HEK293 (cell line): ENCODE measurements around the gene SLAMF6.

ENCODE experiments used
- CTCF ChIA-PET: fragments of 350-600 bp; formaldehyde crosslinking; extraction: SDS; loops from one replicate; lab custom pipeline; 2021; ENCODE audit warnings: antibody characterized with exemption; lab: Yijun Ruan, JAX
- POLR2A ChIA-PET: fragments of 300-600 bp; formaldehyde crosslinking; extraction: SDS; loops from one replicate; lab custom pipeline; 2020; ENCODE audit warnings: antibody characterized with exemption, inconsistent platforms; lab: Yijun Ruan, JAX
- H3K27ac ChIP-seq: fragments of 200-500 bp; sonication (Bioruptor generic); 2 replicates; pipeline ENCODE4 v1.5.1; 2014; ENCODE audit warnings: low read depth, low read length, control low read depth, inconsistent platforms; ENCODE audit errors: extremely low read depth
- H3K36me3 ChIP-seq, 2 experiments: fragments of 200-500 bp in 1 of 2; sonication (Bioruptor generic) in 1 of 2; 1 replicate in 1 of 2; 2 replicates in 1 of 2; pipeline ENCODE4 v1.5.1; 2014 to 2017; ENCODE audit warnings: inconsistent platforms in 2 of 2, low read length in 2 of 2; ENCODE audit not compliant: control insufficient read depth in 2 of 2, insufficient read depth in 1 of 2
- H3K4me1 ChIP-seq: fragments of 200-500 bp; sonication (Bioruptor generic); 2 replicates; pipeline ENCODE4 v1.5.1; 2014; ENCODE audit warnings: mild to moderate bottlenecking, low read length, inconsistent platforms; ENCODE audit not compliant: control insufficient read depth, insufficient read depth
- H3K4me3 ChIP-seq: 2 replicates; pipeline ENCODE4 v1.5.1; 2011; ENCODE audit warnings: low read depth, mild to moderate bottlenecking, control low read depth, low read length, moderate library complexity
- H3K9me3 ChIP-seq: fragments of 200-500 bp; sonication (Bioruptor generic); 2 replicates; pipeline ENCODE4 v1.5.1; 2014; ENCODE audit warnings: low read depth, low read length, inconsistent platforms; ENCODE audit not compliant: control insufficient read depth, insufficient read depth
- HIC1 ChIP-seq: fragments of 450-650 bp; formaldehyde crosslinking; IDR thresholded peaks from 2 replicates; pipeline ENCODE4 v1.5.1; 2016; ENCODE audit warnings: missing biosample characterization, missing genetic modification characterization
- KLF1 ChIP-seq: fragments of 450-650 bp; formaldehyde crosslinking; IDR thresholded peaks from 2 replicates; pipeline ENCODE4 v1.5.1; 2016; ENCODE audit warnings: missing biosample characterization, missing genetic modification characterization
- PATZ1 ChIP-seq: fragments of 450-650 bp; formaldehyde crosslinking; IDR thresholded peaks from 2 replicates; pipeline ENCODE4 v1.5.1; 2016; ENCODE audit warnings: missing biosample characterization, missing genetic modification characterization
- REPIN1 ChIP-seq: fragments of 450-650 bp; formaldehyde crosslinking; IDR thresholded peaks from 2 replicates; pipeline ENCODE4 v1.5.1; 2017; ENCODE audit warnings: missing biosample characterization, missing genetic modification characterization, low read depth
- SALL2 ChIP-seq: fragments of 450-650 bp; formaldehyde crosslinking; IDR thresholded peaks from 2 replicates; pipeline ENCODE4 v1.5.0; 2017; ENCODE audit warnings: missing biosample characterization, mild to moderate bottlenecking, missing genetic modification characterization, borderline replicate concordance
- SETDB1 ChIP-seq: IDR thresholded peaks from one replicate; pipeline ENCODE4 v1.6.1; 2017; ENCODE audit warnings: mild to moderate bottlenecking, low read length, moderate library complexity, mixed read lengths; ENCODE audit not compliant: insufficient read length
- ZBTB1 ChIP-seq: fragments of 450-650 bp; formaldehyde crosslinking; IDR thresholded peaks from 2 replicates; pipeline ENCODE4 v1.5.1; 2016; ENCODE audit warnings: missing biosample characterization, missing genetic modification characterization
- ZBTB21 ChIP-seq: fragments of 450-650 bp; formaldehyde crosslinking; IDR thresholded peaks from 2 replicates; pipeline ENCODE4 v1.5.1; 2017; ENCODE audit warnings: missing biosample characterization, missing genetic modification characterization
- ZBTB7A ChIP-seq: fragments of 450-650 bp; formaldehyde crosslinking; IDR thresholded peaks from 2 replicates; pipeline ENCODE4 v1.5.1; 2016; ENCODE audit warnings: low read depth, missing biosample characterization, missing genetic modification characterization
- ZEB2 ChIP-seq: fragments of 450-650 bp; formaldehyde crosslinking; IDR thresholded peaks from 2 replicates; pipeline ENCODE4 v1.5.1; 2016; ENCODE audit warnings: missing biosample characterization, missing genetic modification characterization
- ZFP41 ChIP-seq: fragments of 450-650 bp; formaldehyde crosslinking; IDR thresholded peaks from 2 replicates; pipeline ENCODE4 v1.5.1; 2016; ENCODE audit warnings: missing biosample characterization, missing genetic modification characterization, borderline replicate concordance
- ZNF132 ChIP-seq: fragments of 450-650 bp; formaldehyde crosslinking; IDR thresholded peaks from 2 replicates; pipeline ENCODE4 v1.5.1; 2017; ENCODE audit warnings: missing biosample characterization, missing genetic modification characterization, borderline replicate concordance
- ZNF148 ChIP-seq: fragments of 450-650 bp; formaldehyde crosslinking; IDR thresholded peaks from 2 replicates; pipeline ENCODE4 v1.5.0; 2017; ENCODE audit warnings: missing biosample characterization, missing genetic modification characterization, borderline replicate concordance
- ZNF23 ChIP-seq: fragments of 450-650 bp; formaldehyde crosslinking; IDR thresholded peaks from 2 replicates; pipeline ENCODE4 v1.5.1; 2016; ENCODE audit warnings: missing biosample characterization, missing genetic modification characterization, borderline replicate concordance
- ZNF248 ChIP-seq: fragments of 450-650 bp; formaldehyde crosslinking; IDR thresholded peaks from 2 replicates; pipeline ENCODE4 v1.5.1; 2017; ENCODE audit warnings: missing biosample characterization, missing genetic modification characterization
- ZNF37A ChIP-seq: fragments of 450-650 bp; IDR thresholded peaks from 2 replicates; pipeline ENCODE4 v1.5.1; 2018; ENCODE audit warnings: missing biosample characterization, missing genetic modification characterization
- ZNF555 ChIP-seq: fragments of 450-650 bp; formaldehyde crosslinking; conservative IDR thresholded peaks from 2 replicates; pipeline ENCODE4 v1.5.1; 2017; ENCODE audit warnings: missing biosample characterization, mild to moderate bottlenecking, missing genetic modification characterization, inconsistent platforms
- ZNF600 ChIP-seq: fragments of 450-650 bp; formaldehyde crosslinking; IDR thresholded peaks from 2 replicates; pipeline ENCODE4 v1.5.1; 2016; ENCODE audit warnings: missing biosample characterization, missing genetic modification characterization
- ZNF610 ChIP-seq: fragments of 450-650 bp; formaldehyde crosslinking; IDR thresholded peaks from 2 replicates; pipeline ENCODE4 v1.5.1; 2016; ENCODE audit warnings: missing biosample characterization, missing genetic modification characterization, borderline replicate concordance
- ZNF624 ChIP-seq: fragments of 450-650 bp; formaldehyde crosslinking; IDR thresholded peaks from 2 replicates; pipeline ENCODE4 v1.5.1; 2017; ENCODE audit warnings: missing biosample characterization, missing genetic modification characterization
- ZNF707 ChIP-seq: fragments of 450-650 bp; formaldehyde crosslinking; IDR thresholded peaks from 2 replicates; pipeline ENCODE4 v1.5.1; 2016; ENCODE audit warnings: missing biosample characterization, missing genetic modification characterization
- ZNF843 ChIP-seq: fragments of 450-650 bp; formaldehyde crosslinking; IDR thresholded peaks from 2 replicates; pipeline ENCODE4 v1.5.1; 2016; ENCODE audit warnings: missing biosample characterization, missing genetic modification characterization
- ZSCAN23 ChIP-seq: fragments of 450-650 bp; formaldehyde crosslinking; IDR thresholded peaks from 2 replicates; pipeline ENCODE4 v1.5.1; 2016; ENCODE audit warnings: missing biosample characterization, missing genetic modification characterization

SLAMF6 gene

GRCh38 chr1:160466961-160467360, 56.1 kb downstream of the SLAMF6 start (continued):
- no peak for TF ChIP-seq ZNF707 (tag by site-specific recombination)

- no peaks in the 10 kb centered on the region for H3K9me3 ChIP-seq
- POLR2A ChIA-PET = no interaction called here
- H3K4me3 ChIP-seq = no peak overlapping the region
Observed at GRCh38 chr1:160465123-160465522, 57.9 kb downstream of the SLAMF6 start.

GRCh38 chr1:160460683-160461287, 62.3 kb downstream of the SLAMF6 start:
- CTCF ChIA-PET = no interaction called here
- no peak overlapping the region for H3K27ac ChIP-seq
- H3K4me1 ChIP-seq = no peaks in the 10 kb centered on the region
- no peak overlapping the region for H3K4me3 ChIP-seq
- H3K9me3 ChIP-seq = no peaks in the 10 kb centered on the region
- H3K36me3 ChIP-seq = no peaks in the 10 kb centered on the region
- POLR2A ChIA-PET = interaction anchor here (0.5 kb wide), 1 partner anchor 40 kb away, joined by 6 read pairs; no protein-coding TSS in a partner anchor
- TF ChIP-seq KLF1 (tag by site-specific recombination) (no peak), ZBTB1 (tag by site-specific recombination) (no peak), ZNF148 (tag by site-specific recombination) (no peak)

More at GRCh38 chr1:160465123-160465522, 57.9 kb downstream of the SLAMF6 start:
- CTCF ChIA-PET = no interaction called here
- Histone ChIP-seq H3K36me3 (no peaks in the 10 kb centered on the region), H3K27ac (no peak overlapping the region), H3K4me1 (no peaks in the 10 kb centered on the region)
- no peak for TF ChIP-seq ZNF843 (tag by site-specific recombination)
- TF ChIP-seq ZBTB7A = no peak
- TF ChIP-seq PATZ1 (tag by site-specific recombination) = no peak
- no peak for TF ChIP-seq ZNF248 (tag by site-specific recombination)
- no peak for TF ChIP-seq ZFP41 (tag by site-specific recombination)
- no peak for TF ChIP-seq ZNF132 (tag by site-specific recombination)
- TF ChIP-seq SETDB1 = no peak
- no peak for TF ChIP-seq ZBTB21 (tag by site-specific recombination)
- TF ChIP-seq ZEB2 (tag by site-specific recombination) = no peak
- no peak for TF ChIP-seq ZNF624 (tag by site-specific recombination)
- TF ChIP-seq REPIN1 = no peak
- no peak for TF ChIP-seq ZNF610 (tag by site-specific recombination)
- TF ChIP-seq SALL2 (tag by site-specific recombination) = no peak
- TF ChIP-seq ZNF37A (tag by site-specific recombination) = no peak
- no peak for TF ChIP-seq ZNF555 (tag by site-specific recombination)
- no peak for TF ChIP-seq ZNF23 (tag by site-specific recombination)
- TF ChIP-seq ZNF600 (tag by site-specific recombination) = no peak
- TF ChIP-seq ZSCAN23 = no peak
- TF ChIP-seq HIC1 (tag by site-specific recombination) = no peak
